Measurements from ENCODE around the gene SLC25A10.
A peak's percentile ranks its signal among the peaks of the same experiment; 100 is the strongest.

The SLC25A10 gene

GRCh38 chr17:81666342-81667191 is 45.5 kb upstream of the SLC25A10 start, which contains the start of the genes CCDC137 and OXLD1 (continued):
- TF ChIP-seq ZBTB8A (tag by site-specific recombination; IDR thresholded peaks at IDR 0.05): peak; percentile 49; the same call in 1 of the 2 replicates
- TF ChIP-seq ZBTB17 (tag by site-specific recombination; IDR thresholded peaks at IDR 0.05): peak; percentile 28
- no peak for TF ChIP-seq ZNF19 (tag by site-specific recombination; IDR thresholded peaks at IDR 0.05; ENCODE audit: low read depth)
- peak; percentile 92 for TF ChIP-seq YY2 (tag by site-specific recombination; IDR thresholded peaks at IDR 0.05)
- TF ChIP-seq ZNF350 (tag by site-specific recombination; IDR thresholded peaks at IDR 0.05): no peak
- no peak for TF ChIP-seq ZNF24 (tag by site-specific recombination; IDR thresholded peaks at IDR 0.05)
- 0 out of 2 replicates have a peak, but pooled peaks have one; percentile 16 for TF ChIP-seq KLF10 (tag by site-specific recombination; IDR thresholded peaks at IDR 0.05)
- TF ChIP-seq ZSCAN18 (tag by site-specific recombination; IDR thresholded peaks at IDR 0.05): no peak
- TF ChIP-seq MYNN (tag by site-specific recombination; IDR thresholded peaks at IDR 0.05; ENCODE audit: borderline replicate concordance): no peak
- peak; percentile 74; the same call in 1 of the 2 replicates for TF ChIP-seq ZBTB7A (tag by site-specific recombination; IDR thresholded peaks at IDR 0.05; ENCODE audit: low read depth)
- TF ChIP-seq ZNF311 (tag by site-specific recombination; IDR thresholded peaks at IDR 0.05; ENCODE audit: borderline replicate concordance): no peak
- no peak for TF ChIP-seq ZNF585B (tag by site-specific recombination; IDR thresholded peaks at IDR 0.05)
- no peak for TF ChIP-seq ZNF514 (tag by site-specific recombination; IDR thresholded peaks at IDR 0.05)
- no peak for TF ChIP-seq ZNF2 (tag by site-specific recombination; IDR thresholded peaks at IDR 0.05)
- no peak for TF ChIP-seq TSHZ1 (tag by site-specific recombination; IDR thresholded peaks at IDR 0.05; ENCODE audit: borderline replicate concordance)
- TF ChIP-seq ZNF548 (tag by site-specific recombination; IDR thresholded peaks at IDR 0.05): no peak
- TF ChIP-seq, protein P1, sequence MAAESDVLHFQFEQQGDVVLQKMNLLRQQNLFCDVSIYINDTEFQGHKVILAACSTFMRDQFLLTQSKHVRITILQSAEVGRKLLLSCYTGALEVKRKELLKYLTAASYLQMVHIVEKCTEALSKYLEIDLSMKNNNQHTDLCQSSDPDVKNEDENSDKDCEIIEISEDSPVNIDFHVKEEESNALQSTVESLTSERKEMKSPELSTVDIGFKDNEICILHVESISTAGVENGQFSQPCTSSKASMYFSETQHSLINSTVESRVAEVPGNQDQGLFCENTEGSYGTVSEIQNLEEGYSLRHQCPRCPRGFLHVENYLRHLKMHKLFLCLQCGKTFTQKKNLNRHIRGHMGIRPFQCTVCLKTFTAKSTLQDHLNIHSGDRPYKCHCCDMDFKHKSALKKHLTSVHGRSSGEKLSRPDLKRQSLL (tag by site-specific recombination; IDR thresholded peaks at IDR 0.05): no peak
- no peak for TF ChIP-seq ZNF837 (tag by site-specific recombination; IDR thresholded peaks at IDR 0.05)
- no peak for TF ChIP-seq ZNF521 (tag by site-specific recombination; IDR thresholded peaks at IDR 0.05)
- TF ChIP-seq ZNF510 (tag by site-specific recombination; IDR thresholded peaks at IDR 0.05; ENCODE audit: insufficient replicate concordance): no peak
- TF ChIP-seq ZNF560 (tag by site-specific recombination; IDR thresholded peaks at IDR 0.05; ENCODE audit: borderline replicate concordance): no peak
- TF ChIP-seq SP7 (tag by site-specific recombination; IDR thresholded peaks at IDR 0.05): 0 out of 2 replicates have a peak, but pooled peaks have one; percentile 28
- TF ChIP-seq SCRT1 (tag by site-specific recombination; IDR thresholded peaks at IDR 0.05; ENCODE audit: borderline replicate concordance): no peak
- TF ChIP-seq, protein P2, sequence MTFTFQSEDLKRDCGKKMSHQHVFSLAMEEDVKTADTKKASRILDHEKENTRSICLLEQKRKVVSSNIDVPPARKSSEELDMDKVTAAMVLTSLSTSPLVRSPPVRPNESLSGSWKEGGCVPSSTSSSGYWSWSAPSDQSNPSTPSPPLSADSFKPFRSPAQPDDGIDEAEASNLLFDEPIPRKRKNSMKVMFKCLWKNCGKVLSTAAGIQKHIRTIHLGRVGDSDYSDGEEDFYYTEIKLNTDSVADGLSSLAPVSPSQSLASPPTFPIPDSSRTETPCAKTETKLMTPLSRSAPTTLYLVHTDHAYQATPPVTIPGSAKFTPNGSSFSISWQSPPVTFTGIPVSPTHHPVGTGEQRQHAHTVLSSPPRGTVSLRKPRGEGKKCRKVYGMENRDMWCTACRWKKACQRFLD (tag by site-specific recombination; IDR thresholded peaks at IDR 0.05): no peak
- no peak for TF ChIP-seq ZNF701 (tag by site-specific recombination; IDR thresholded peaks at IDR 0.05)
- TF ChIP-seq, protein P3, sequence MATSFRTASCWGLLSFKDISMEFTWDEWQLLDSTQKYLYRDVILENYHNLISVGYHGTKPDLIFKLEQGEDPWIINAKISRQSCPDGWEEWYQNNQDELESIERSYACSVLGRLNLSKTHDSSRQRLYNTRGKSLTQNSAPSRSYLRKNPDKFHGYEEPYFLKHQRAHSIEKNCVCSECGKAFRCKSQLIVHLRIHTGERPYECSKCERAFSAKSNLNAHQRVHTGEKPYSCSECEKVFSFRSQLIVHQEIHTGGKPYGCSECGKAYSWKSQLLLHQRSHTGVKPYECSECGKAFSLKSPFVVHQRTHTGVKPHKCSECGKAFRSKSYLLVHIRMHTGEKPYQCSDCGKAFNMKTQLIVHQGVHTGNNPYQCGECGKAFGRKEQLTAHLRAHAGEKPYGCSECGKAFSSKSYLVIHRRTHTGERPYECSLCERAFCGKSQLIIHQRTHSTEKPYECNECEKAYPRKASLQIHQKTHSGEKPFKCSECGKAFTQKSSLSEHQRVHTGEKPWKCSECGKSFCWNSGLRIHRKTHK (tag by site-specific recombination; IDR thresholded peaks at IDR 0.05): no peak
- no peak for TF ChIP-seq ZNF777 (tag by site-specific recombination; IDR thresholded peaks at IDR 0.05; ENCODE audit: borderline replicate concordance)
- no peak; the same call in 1 of the 2 replicates for TF ChIP-seq ZNF501 (tag by site-specific recombination; IDR thresholded peaks at IDR 0.05)
- peak; percentile 88 for TF ChIP-seq ZNF341 (tag by site-specific recombination; IDR thresholded peaks at IDR 0.05; ENCODE audit: low read depth)
- TF ChIP-seq SALL2 (tag by site-specific recombination; IDR thresholded peaks at IDR 0.05; ENCODE audit: borderline replicate concordance): no peak
- TF ChIP-seq ZNF473 (tag by site-specific recombination; IDR thresholded peaks at IDR 0.05): no peak
- no peak for TF ChIP-seq ZNF239 (tag by site-specific recombination; IDR thresholded peaks at IDR 0.05)
